NT2/D1 (cell line): ENCODE measurements around the gene SNED1.

Experiments
- SUZ12 ChIP-seq: IDR thresholded peaks from 2 replicates; pipeline ENCODE4 v1.6.1; 2011; ENCODE audit not compliant: insufficient read length, insufficient read depth; ENCODE audit errors: extremely low read depth
- YY1 ChIP-seq: IDR thresholded peaks from 2 replicates; pipeline ENCODE4 v1.6.1; 2011; ENCODE audit not compliant: insufficient read length, insufficient read depth
- ZNF274 ChIP-seq: IDR thresholded peaks from 2 replicates; pipeline ENCODE4 v1.6.1; 2011; ENCODE audit warnings: mild to moderate bottlenecking, low read depth, low read length

GRCh38 chr2:240954436-240955305 lies 43.7 kb upstream of the SNED1 start:
- TF ChIP-seq SUZ12, result no peak
- no peak for TF ChIP-seq YY1
- TF ChIP-seq ZNF274, result no peak
